ENCODE results near the gene PTPRE.

PTPRE gene

DNA sequence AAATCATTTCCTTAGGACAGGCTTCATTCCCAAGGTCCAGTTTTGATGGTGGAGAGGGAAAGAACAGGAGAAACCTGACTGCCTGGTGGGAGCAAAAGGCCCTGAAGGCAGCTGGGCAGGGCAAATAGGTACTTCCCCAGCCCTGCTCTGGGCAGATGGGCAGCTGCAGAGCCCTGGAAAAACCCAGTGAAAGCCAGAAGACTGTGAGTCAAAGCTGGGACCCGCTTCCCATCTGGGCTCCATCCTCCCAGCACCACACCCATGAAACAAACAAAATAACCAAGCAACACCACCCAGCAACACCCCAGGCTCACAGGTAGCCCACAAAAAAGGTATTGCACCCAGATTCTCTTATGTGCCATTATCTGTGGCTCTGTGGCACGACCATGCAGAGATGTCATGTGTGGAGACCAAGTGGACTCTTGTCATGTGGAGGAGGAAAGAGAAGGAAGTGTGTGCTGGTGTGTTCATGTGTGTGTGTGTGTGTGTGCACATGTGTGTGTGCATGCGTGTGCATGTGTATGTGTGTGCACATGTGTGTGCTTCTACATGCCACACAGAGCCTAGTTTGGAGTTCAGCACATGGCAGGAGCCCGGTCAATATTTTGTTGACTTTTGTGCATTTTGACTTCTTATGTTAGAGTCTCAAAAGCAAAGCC lies 24.0 kb upstream of the PTPRE start:
- Histone ChIP-seq H3K4me1 (ENCODE audit: low read depth, poor library complexity, severe bottlenecking) (no peaks in the 10 kb centered on the region), H3K9ac (no peak overlapping the region), H3K79me2 (ENCODE audit: insufficient read depth, low read depth) (no peaks in the 10 kb centered on the region), H3K27ac (no peak overlapping the region), H3K27me3 (ENCODE audit: insufficient read depth, low read depth) (no peaks in the 10 kb centered on the region), H3K36me3 (ENCODE audit: insufficient read depth) (no peaks in the 10 kb centered on the region), H3K4me2 (no peak overlapping the region), H2AFZ (ENCODE audit: low read depth) (no peak overlapping the region), H3K4me3 (IDR thresholded peaks at IDR 0.05; ENCODE audit: insufficient read depth, low read depth, low read length) (no peak overlapping the region), H4K20me1 (ENCODE audit: insufficient read depth) (no peaks in the 10 kb centered on the region)
- TF ChIP-seq, protein P1, sequence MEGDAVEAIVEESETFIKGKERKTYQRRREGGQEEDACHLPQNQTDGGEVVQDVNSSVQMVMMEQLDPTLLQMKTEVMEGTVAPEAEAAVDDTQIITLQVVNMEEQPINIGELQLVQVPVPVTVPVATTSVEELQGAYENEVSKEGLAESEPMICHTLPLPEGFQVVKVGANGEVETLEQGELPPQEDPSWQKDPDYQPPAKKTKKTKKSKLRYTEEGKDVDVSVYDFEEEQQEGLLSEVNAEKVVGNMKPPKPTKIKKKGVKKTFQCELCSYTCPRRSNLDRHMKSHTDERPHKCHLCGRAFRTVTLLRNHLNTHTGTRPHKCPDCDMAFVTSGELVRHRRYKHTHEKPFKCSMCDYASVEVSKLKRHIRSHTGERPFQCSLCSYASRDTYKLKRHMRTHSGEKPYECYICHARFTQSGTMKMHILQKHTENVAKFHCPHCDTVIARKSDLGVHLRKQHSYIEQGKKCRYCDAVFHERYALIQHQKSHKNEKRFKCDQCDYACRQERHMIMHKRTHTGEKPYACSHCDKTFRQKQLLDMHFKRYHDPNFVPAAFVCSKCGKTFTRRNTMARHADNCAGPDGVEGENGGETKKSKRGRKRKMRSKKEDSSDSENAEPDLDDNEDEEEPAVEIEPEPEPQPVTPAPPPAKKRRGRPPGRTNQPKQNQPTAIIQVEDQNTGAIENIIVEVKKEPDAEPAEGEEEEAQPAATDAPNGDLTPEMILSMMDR (conservative IDR thresholded peaks at IDR 0.05; ENCODE audit: low read depth, low read length) = no peak

DNA sequence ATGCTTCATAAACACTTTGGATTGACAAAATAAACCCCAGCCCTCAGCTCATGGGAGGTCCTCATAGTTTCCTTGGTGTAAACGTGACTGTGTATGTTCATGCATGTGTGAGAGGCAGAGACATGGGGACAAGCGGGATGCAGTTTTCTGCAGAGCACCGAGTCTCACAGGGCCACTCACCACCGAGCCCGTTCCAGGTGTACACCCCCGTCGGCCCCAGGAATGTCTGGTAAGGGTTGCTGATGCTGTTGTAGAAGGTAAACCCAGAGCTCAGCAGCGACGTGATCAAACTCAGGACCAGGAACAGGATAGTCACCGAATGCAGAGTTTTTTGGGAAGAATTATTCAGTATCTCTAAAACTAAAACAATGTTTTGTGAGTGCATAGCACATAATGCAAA lies 23.4 kb upstream of the PTPRE start:
- no peaks in the 10 kb centered on the region for H3K36me3 ChIP-seq (ENCODE audit: insufficient read depth)
- no peak overlapping the region for H3K4me3 ChIP-seq (IDR thresholded peaks at IDR 0.05; ENCODE audit: insufficient read depth, low read depth, low read length)
- H3K27me3 ChIP-seq (ENCODE audit: insufficient read depth, low read depth) = no peaks in the 10 kb centered on the region
- H4K20me1 ChIP-seq (ENCODE audit: insufficient read depth) = no peaks in the 10 kb centered on the region
- TF ChIP-seq, protein P1 (conservative IDR thresholded peaks at IDR 0.05; ENCODE audit: low read depth, low read length) = no peak
- H3K27ac ChIP-seq = no peak overlapping the region
- H3K9ac ChIP-seq = no peak overlapping the region
- no peak overlapping the region for H2AFZ ChIP-seq (ENCODE audit: low read depth)
- H3K79me2 ChIP-seq (ENCODE audit: insufficient read depth, low read depth) = no peaks in the 10 kb centered on the region
- no peaks in the 10 kb centered on the region for H3K4me1 ChIP-seq (ENCODE audit: low read depth, poor library complexity, severe bottlenecking)
- H3K4me2 ChIP-seq = no peak overlapping the region

DNA sequence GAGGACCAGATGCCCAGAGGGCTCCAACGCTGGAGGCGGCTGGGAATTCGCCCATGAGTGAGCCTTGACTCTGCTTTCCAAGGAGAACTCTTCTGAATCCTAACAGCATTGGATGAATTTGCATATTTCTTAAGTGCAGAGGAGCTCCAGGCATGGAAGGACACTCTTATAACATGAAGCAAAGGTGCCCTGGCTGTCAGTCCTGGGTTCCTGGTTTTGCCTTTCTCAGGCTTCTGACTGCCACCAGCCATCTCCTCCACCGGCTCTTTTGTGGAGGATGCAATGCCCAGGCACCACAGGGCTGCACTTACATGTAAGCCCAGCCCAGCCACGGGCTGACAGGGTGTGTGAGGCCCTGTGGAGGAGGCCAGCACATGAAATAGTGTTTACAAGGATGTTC lies 22.4 kb upstream of the PTPRE start:
- Histone ChIP-seq H4K20me1 (ENCODE audit: insufficient read depth) (no peaks in the 10 kb centered on the region), H3K27me3 (ENCODE audit: insufficient read depth, low read depth) (no peaks in the 10 kb centered on the region), H3K27ac (no peak overlapping the region), H3K79me2 (ENCODE audit: insufficient read depth, low read depth) (no peaks in the 10 kb centered on the region), H3K36me3 (ENCODE audit: insufficient read depth) (no peaks in the 10 kb centered on the region), H3K4me1 (ENCODE audit: low read depth, poor library complexity, severe bottlenecking) (no peaks in the 10 kb centered on the region), H3K4me2 (no peak overlapping the region), H3K4me3 (IDR thresholded peaks at IDR 0.05; ENCODE audit: insufficient read depth, low read depth, low read length) (no peak overlapping the region), H2AFZ (ENCODE audit: low read depth) (no peak overlapping the region), H3K9ac (no peak overlapping the region)
- TF ChIP-seq, protein P1 (conservative IDR thresholded peaks at IDR 0.05; ENCODE audit: low read depth, low read length) = no peak

DNA sequence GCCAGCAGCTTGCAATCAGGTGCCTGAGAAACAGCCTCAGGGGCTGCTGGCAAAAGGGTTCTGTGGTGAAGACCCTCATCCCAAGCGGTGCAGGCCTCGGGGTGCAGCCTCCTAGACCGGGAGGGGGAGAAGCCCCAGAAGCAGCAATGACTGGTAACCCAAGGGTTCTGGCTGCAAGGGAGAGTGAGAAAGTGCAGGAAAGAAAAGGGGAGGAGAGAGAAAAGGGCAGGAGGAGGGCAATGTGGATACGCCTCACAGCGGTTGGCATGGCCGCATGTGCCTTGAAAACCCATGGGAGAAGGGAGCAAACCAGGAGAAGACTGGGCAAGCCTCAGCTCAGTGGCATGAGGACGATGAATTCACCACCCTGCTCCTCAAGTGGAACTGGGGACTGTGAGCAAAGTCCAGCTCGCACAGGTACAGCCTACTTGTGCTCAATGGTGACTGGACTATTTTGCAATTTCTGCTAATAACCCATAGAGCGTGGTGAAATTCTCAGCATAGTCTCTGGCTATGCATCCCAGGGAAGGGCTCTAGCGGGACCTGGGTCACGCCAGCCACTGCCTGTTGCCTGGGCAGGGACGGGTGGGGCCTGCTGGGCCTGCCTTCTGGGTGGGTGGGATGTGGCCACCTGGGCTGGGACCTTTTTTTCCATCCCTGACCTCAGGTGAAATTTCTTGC lies 20.4 kb upstream of the PTPRE start:
- H3K9ac ChIP-seq = no peak overlapping the region
- H3K4me3 ChIP-seq (IDR thresholded peaks at IDR 0.05; ENCODE audit: insufficient read depth, low read depth, low read length) = no peak overlapping the region
- no peak overlapping the region for H3K27ac ChIP-seq
- H3K79me2 ChIP-seq (ENCODE audit: insufficient read depth, low read depth) = no peaks in the 10 kb centered on the region
- H4K20me1 ChIP-seq (ENCODE audit: insufficient read depth) = no peaks in the 10 kb centered on the region
- TF ChIP-seq, protein P1 (conservative IDR thresholded peaks at IDR 0.05; ENCODE audit: low read depth, low read length) = no peak
- H3K27me3 ChIP-seq (ENCODE audit: insufficient read depth, low read depth) = no peaks in the 10 kb centered on the region
- no peak overlapping the region for H2AFZ ChIP-seq (ENCODE audit: low read depth)
- no peak overlapping the region for H3K4me2 ChIP-seq
- H3K4me1 ChIP-seq (ENCODE audit: low read depth, poor library complexity, severe bottlenecking) = no peaks in the 10 kb centered on the region
- H3K36me3 ChIP-seq (ENCODE audit: insufficient read depth) = no peaks in the 10 kb centered on the region

All from KMS-11 (cell line).